ENCODE data around the gene MYH11.
"Not testable (repeated sequence)": the region's sequence is repeated elsewhere in the genome, so short reads cannot be mapped to it uniquely, and the experiment has no call there.

Gene MYH11

DNA sequence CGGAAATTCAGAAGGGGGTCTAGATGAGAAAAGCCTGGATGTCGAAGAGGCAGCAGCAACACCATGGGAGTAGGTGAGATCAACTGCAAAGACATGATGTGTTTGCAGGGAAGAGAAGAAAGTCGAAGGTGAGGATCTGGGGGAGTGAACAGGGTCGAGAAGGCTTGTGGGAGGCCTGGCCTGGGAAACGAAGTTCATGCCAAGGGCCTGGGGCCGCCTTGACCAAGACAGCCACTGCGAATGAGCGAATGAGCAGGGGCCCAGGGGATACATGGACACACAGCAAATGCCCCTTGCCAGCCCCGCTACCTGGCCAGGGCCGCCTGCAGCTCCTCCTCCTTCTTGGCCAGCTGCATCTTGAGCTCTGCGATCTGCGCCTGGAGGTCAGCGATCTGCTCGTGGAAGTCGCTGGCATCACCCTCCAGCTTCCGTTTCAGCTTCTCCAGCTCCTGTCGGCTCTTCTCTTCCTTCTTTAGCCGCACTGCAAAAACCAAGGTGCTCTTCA lies 119.6 kb downstream of the MYH11 start:
- Histone ChIP-seq H3K4me1 (ENCODE audit: control insufficient read depth, low read depth, low read length) (no peaks in the 10 kb centered on the region), H3K23ac (ENCODE audit: low read length) (no peak overlapping the region), H2BK120ac (ENCODE audit: low read depth, low read length) (no peak overlapping the region), H3K4ac (ENCODE audit: low read depth, low read length) (no peak overlapping the region), H3K56ac (ENCODE audit: low read length) (no peak overlapping the region), H3K36me3 (ENCODE audit: control insufficient read depth, insufficient read depth, low read length) (no peaks in the 10 kb centered on the region), H3K4me3 (ENCODE audit: low read length) (no peak overlapping the region), H4K5ac (ENCODE audit: low read length) (no peak overlapping the region), H3K79me1 (ENCODE audit: low read length) (no peaks in the 10 kb centered on the region), H2BK5ac (ENCODE audit: low read length) (no peak overlapping the region), H3K27ac (ENCODE audit: low read depth, low read length) (no peak overlapping the region), H3K18ac (ENCODE audit: low read length) (no peak overlapping the region), H2BK15ac (replicated peaks; ENCODE audit: low read depth) (no peak overlapping the region), H3K27me3 (ENCODE audit: insufficient read depth, low read length, poor library complexity) (no peaks in the 10 kb centered on the region), H3K79me2 (ENCODE audit: control insufficient read depth, insufficient read depth, low read length) (no peaks in the 10 kb centered on the region), H3K9ac (ENCODE audit: low read length) (no peak overlapping the region), H3K4me2 (ENCODE audit: low read length) (no peak overlapping the region), H4K8ac (ENCODE audit: low read depth, low read length) (no peak overlapping the region), H2AK5ac (ENCODE audit: low read length) (no peak overlapping the region)
- DNase-seq, result no peak
- no CpG with 5 or more reads among the region's 18 CpGs for WGBS (ENCODE audit: extremely low coverage, insufficient coverage, low lambda C conversion rate)

DNA sequence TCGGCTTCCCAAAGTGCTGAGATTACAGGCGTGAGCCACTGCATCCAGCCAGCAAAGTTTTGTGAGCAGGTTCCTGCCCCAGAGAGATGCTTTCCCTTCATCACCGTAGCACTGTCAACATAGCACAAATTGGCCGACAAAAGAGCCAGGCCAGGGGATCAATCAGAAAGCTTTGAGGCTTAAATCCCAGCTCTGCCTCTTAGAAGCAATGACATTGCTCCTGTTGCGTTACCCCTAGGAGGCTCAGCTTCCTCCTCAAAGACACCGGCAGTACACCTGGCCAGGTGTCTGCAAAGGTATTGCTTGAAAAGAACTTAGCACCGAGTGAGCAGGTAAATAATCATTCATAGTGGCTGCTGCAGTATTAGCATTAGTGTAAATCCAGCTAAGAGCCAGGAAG lies 120.3 kb downstream of the MYH11 start:
- Histone ChIP-seq H2BK5ac (ENCODE audit: low read length) (no peak overlapping the region), H3K4me2 (ENCODE audit: low read length) (no peak overlapping the region), H3K56ac (ENCODE audit: low read length) (no peak overlapping the region), H3K9ac (ENCODE audit: low read length) (no peak overlapping the region), H3K36me3 (ENCODE audit: control insufficient read depth, insufficient read depth, low read length) (no peaks in the 10 kb centered on the region), H3K79me1 (ENCODE audit: low read length) (no peaks in the 10 kb centered on the region), H3K27ac (ENCODE audit: low read depth, low read length) (no peak overlapping the region), H2BK120ac (ENCODE audit: low read depth, low read length) (no peak overlapping the region), H3K4me3 (ENCODE audit: low read length) (no peak overlapping the region), H3K79me2 (ENCODE audit: control insufficient read depth, insufficient read depth, low read length) (no peaks in the 10 kb centered on the region), H3K18ac (ENCODE audit: low read length) (no peak overlapping the region), H2BK15ac (replicated peaks; ENCODE audit: low read depth) (no peak overlapping the region), H4K5ac (ENCODE audit: low read length) (no peak overlapping the region), H3K4ac (ENCODE audit: low read depth, low read length) (no peak overlapping the region), H3K4me1 (ENCODE audit: control insufficient read depth, low read depth, low read length) (no peaks in the 10 kb centered on the region), H3K23ac (ENCODE audit: low read length) (no peak overlapping the region), H3K27me3 (ENCODE audit: insufficient read depth, low read length, poor library complexity) (no peaks in the 10 kb centered on the region), H2AK5ac (ENCODE audit: low read length) (no peak overlapping the region), H4K8ac (ENCODE audit: low read depth, low read length) (no peak overlapping the region)
- no CpG with 5 or more reads among the region's 7 CpGs for WGBS (ENCODE audit: extremely low coverage, insufficient coverage, low lambda C conversion rate)
- no peak for DNase-seq

DNA sequence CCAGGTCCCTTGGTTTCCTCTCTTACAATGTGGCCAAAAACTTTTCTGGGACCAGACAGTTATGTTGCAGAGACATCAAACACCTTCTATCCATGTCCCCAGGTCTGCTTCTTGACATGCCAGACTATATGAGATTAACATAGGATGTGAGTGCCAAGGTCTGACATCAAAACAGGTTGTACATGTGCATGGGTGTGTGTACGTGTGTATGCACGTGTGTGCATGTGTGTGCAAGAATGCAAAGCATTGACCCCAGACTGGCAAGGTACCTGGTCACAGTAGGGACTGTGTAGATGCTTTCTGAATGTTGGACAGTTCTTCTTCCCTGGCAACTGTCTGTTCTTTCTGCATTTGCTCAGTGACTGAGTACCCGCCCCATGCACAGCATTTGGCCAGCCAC lies 121.2 kb downstream of the MYH11 start:
- H2BK15ac ChIP-seq (replicated peaks; ENCODE audit: low read depth), result no peak overlapping the region
- no peak overlapping the region for H3K4me2 ChIP-seq (ENCODE audit: low read length)
- no peak overlapping the region for H3K4me3 ChIP-seq (ENCODE audit: low read length)
- WGBS (ENCODE audit: extremely low coverage, insufficient coverage, low lambda C conversion rate), result no CpG with 5 or more reads among the region's 3 CpGs
- no peak overlapping the region for H2BK120ac ChIP-seq (ENCODE audit: low read depth, low read length)
- DNase-seq, result no peak
- no peak overlapping the region for H3K23ac ChIP-seq (ENCODE audit: low read length)
- H3K27ac ChIP-seq (ENCODE audit: low read depth, low read length), result no peak overlapping the region
- H3K4ac ChIP-seq (ENCODE audit: low read depth, low read length), result no peak overlapping the region
- H3K9ac ChIP-seq (ENCODE audit: low read length), result no peak overlapping the region
- no peak overlapping the region for H3K56ac ChIP-seq (ENCODE audit: low read length)
- no peaks in the 10 kb centered on the region for H3K79me2 ChIP-seq (ENCODE audit: control insufficient read depth, insufficient read depth, low read length)
- no peaks in the 10 kb centered on the region for H3K79me1 ChIP-seq (ENCODE audit: low read length)
- H2BK5ac ChIP-seq (ENCODE audit: low read length), result no peak overlapping the region
- H3K36me3 ChIP-seq (ENCODE audit: control insufficient read depth, insufficient read depth, low read length), result no peaks in the 10 kb centered on the region
- H3K4me1 ChIP-seq (ENCODE audit: control insufficient read depth, low read depth, low read length), result no peaks in the 10 kb centered on the region
- H4K8ac ChIP-seq (ENCODE audit: low read depth, low read length), result no peak overlapping the region
- no peak overlapping the region for H3K18ac ChIP-seq (ENCODE audit: low read length)
- no peak overlapping the region for H4K5ac ChIP-seq (ENCODE audit: low read length)
- H2AK5ac ChIP-seq (ENCODE audit: low read length), result no peak overlapping the region
- no peaks in the 10 kb centered on the region for H3K27me3 ChIP-seq (ENCODE audit: insufficient read depth, low read length, poor library complexity)

DNA sequence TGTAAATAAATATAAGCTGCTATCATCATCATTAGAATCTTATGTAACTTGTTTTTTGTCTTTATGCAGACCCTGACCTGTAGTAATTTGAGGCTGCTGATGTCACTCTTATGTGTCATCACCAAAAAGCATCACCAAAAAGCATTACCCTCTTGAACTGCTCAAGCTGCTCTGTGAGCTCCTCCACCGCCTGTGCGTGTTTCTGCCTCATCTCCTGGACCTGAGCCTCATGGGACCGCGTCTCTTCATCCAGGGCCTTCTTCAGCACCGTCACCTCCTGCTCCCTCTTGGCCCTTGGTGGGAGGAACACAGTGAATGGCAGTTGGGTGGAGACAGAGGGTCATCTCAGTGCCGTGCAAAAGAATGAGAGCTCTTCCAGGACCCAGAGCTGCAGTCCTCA lies 124.4 kb downstream of the MYH11 start:
- H3K27ac ChIP-seq (ENCODE audit: low read depth, low read length), result no peak overlapping the region
- H3K56ac ChIP-seq (ENCODE audit: low read length), result no peak overlapping the region
- WGBS (ENCODE audit: extremely low coverage, insufficient coverage, low lambda C conversion rate), result no CpG with 5 or more reads among the region's 6 CpGs
- no peaks in the 10 kb centered on the region for H3K79me1 ChIP-seq (ENCODE audit: low read length)
- no peak for DNase-seq
- H4K5ac ChIP-seq (ENCODE audit: low read length), result no peak overlapping the region
- H3K27me3 ChIP-seq (ENCODE audit: insufficient read depth, low read length, poor library complexity), result no peaks in the 10 kb centered on the region
- no peaks in the 10 kb centered on the region for H3K36me3 ChIP-seq (ENCODE audit: control insufficient read depth, insufficient read depth, low read length)
- H3K4me1 ChIP-seq (ENCODE audit: control insufficient read depth, low read depth, low read length), result no peaks in the 10 kb centered on the region
- no peak overlapping the region for H3K4me3 ChIP-seq (ENCODE audit: low read length)
- H2BK5ac ChIP-seq (ENCODE audit: low read length), result no peak overlapping the region
- no peak overlapping the region for H2BK120ac ChIP-seq (ENCODE audit: low read depth, low read length)
- no peak overlapping the region for H2BK15ac ChIP-seq (replicated peaks; ENCODE audit: low read depth)
- no peaks in the 10 kb centered on the region for H3K79me2 ChIP-seq (ENCODE audit: control insufficient read depth, insufficient read depth, low read length)
- H3K4me2 ChIP-seq (ENCODE audit: low read length), result no peak overlapping the region
- no peak overlapping the region for H4K8ac ChIP-seq (ENCODE audit: low read depth, low read length)
- H3K18ac ChIP-seq (ENCODE audit: low read length), result no peak overlapping the region
- no peak overlapping the region for H3K4ac ChIP-seq (ENCODE audit: low read depth, low read length)
- no peak overlapping the region for H2AK5ac ChIP-seq (ENCODE audit: low read length)
- no peak overlapping the region for H3K23ac ChIP-seq (ENCODE audit: low read length)
- H3K9ac ChIP-seq (ENCODE audit: low read length), result no peak overlapping the region

DNA sequence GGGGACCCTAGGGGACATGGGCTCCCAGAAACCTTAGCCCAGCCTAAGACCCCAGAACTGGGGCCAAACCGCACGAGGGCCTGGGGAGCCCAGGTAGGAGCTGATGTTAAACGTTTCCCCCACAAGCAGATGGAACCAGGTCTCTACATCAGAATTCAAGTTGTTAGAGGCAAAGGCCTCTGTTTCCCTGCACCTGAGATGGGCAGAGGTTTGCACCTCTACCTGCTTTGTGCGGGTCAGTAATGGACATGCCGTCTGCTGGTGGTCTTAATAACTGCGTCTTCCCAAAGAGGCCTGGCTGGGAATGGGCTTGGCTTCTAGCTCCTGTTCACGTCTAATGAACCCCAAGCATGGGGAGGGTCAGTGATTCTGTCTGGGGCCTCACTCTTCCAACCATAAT lies 127.7 kb downstream of the MYH11 start:
- Histone ChIP-seq H3K4ac (ENCODE audit: low read depth, low read length) (no peak overlapping the region), H2BK120ac (ENCODE audit: low read depth, low read length) (no peak overlapping the region), H3K27me3 (ENCODE audit: insufficient read depth, low read length, poor library complexity) (no peaks in the 10 kb centered on the region), H2BK5ac (ENCODE audit: low read length) (no peak overlapping the region), H3K27ac (ENCODE audit: low read depth, low read length) (no peak overlapping the region), H3K79me1 (ENCODE audit: low read length) (no peaks in the 10 kb centered on the region), H3K36me3 (ENCODE audit: control insufficient read depth, insufficient read depth, low read length) (no peaks in the 10 kb centered on the region), H4K8ac (ENCODE audit: low read depth, low read length) (no peak overlapping the region), H3K56ac (ENCODE audit: low read length) (no peak overlapping the region), H3K23ac (ENCODE audit: low read length) (no peak overlapping the region), H3K4me1 (ENCODE audit: control insufficient read depth, low read depth, low read length) (no peaks in the 10 kb centered on the region), H2AK5ac (ENCODE audit: low read length) (no peak overlapping the region), H2BK15ac (replicated peaks; ENCODE audit: low read depth) (no peak overlapping the region), H3K9ac (ENCODE audit: low read length) (no peak overlapping the region), H3K79me2 (ENCODE audit: control insufficient read depth, insufficient read depth, low read length) (no peaks in the 10 kb centered on the region), H3K4me3 (ENCODE audit: low read length) (no peak overlapping the region), H4K5ac (ENCODE audit: low read length) (no peak overlapping the region), H3K4me2 (ENCODE audit: low read length) (no peak overlapping the region), H3K18ac (ENCODE audit: low read length) (no peak overlapping the region)
- no CpG with 5 or more reads among the region's 7 CpGs for WGBS (ENCODE audit: extremely low coverage, insufficient coverage, low lambda C conversion rate)
- no peak for DNase-seq

DNA sequence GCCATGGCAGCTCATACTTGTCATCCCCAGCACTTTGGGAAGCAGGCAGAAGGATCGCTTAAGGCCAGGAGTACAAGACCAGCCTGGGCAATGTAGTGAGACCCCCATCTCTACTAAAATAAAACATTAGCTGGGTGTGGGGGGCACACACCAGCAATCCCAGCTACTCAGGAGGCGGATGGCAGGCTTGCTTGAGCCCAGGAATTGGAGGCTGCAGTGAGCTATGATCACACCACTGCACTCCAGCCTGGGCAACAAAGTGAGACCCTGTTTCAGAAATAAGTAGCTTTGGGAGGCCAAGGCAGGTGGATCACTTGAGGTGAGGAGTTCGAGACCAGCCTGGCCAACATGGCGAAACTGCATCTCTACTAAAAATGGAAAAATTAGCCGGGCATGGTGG lies 129.1 kb downstream of the MYH11 start:
- H3K36me3 ChIP-seq (ENCODE audit: control insufficient read depth, insufficient read depth, low read length); H3K56ac ChIP-seq (ENCODE audit: low read length); H3K4me1 ChIP-seq (ENCODE audit: control insufficient read depth, low read depth, low read length); H3K4me2 ChIP-seq (ENCODE audit: low read length); H3K27me3 ChIP-seq (ENCODE audit: insufficient read depth, low read length, poor library complexity); H3K9ac ChIP-seq (ENCODE audit: low read length); H3K79me2 ChIP-seq (ENCODE audit: control insufficient read depth, insufficient read depth, low read length); H3K79me1 ChIP-seq (ENCODE audit: low read length); H4K5ac ChIP-seq (ENCODE audit: low read length); H4K8ac ChIP-seq (ENCODE audit: low read depth, low read length); DNase-seq; H2BK120ac ChIP-seq (ENCODE audit: low read depth, low read length); H2BK15ac ChIP-seq (replicated peaks; ENCODE audit: low read depth); H3K18ac ChIP-seq (ENCODE audit: low read length); H2AK5ac ChIP-seq (ENCODE audit: low read length); H2BK5ac ChIP-seq (ENCODE audit: low read length); H3K23ac ChIP-seq (ENCODE audit: low read length); H3K27ac ChIP-seq (ENCODE audit: low read depth, low read length); H3K4ac ChIP-seq (ENCODE audit: low read depth, low read length); H3K4me3 ChIP-seq (ENCODE audit: low read length): not testable (repeated sequence)
- WGBS (ENCODE audit: extremely low coverage, insufficient coverage, low lambda C conversion rate), result no CpG with 5 or more reads among the region's 5 CpGs
